Prostate gland (tissue), 2 donors: Measurements from ENCODE around the gene SCUBE1.

Source experiments
- CTCF ChIP-seq, 4 experiments: fragments of 200-600 bp in 2 of 4; fragments of 450-650 bp in 2 of 4; sonication (generic) in 2 of 4; IDR thresholded peaks; 1 replicate in 3 of 4; 2 replicates in 1 of 4; pipeline ENCODE4 v1.5.1; 2016 to 2019; ENCODE audit warnings: antibody characterized with exemption in 4 of 4, mild to moderate bottlenecking in 2 of 4, moderate library complexity in 2 of 4
- POLR2A ChIP-seq: fragments of 450-650 bp; IDR thresholded peaks from one replicate; pipeline ENCODE4 v1.6.1; 2016; ENCODE audit warnings: antibody characterized with exemption, mild to moderate bottlenecking
- POLR2AphosphoS5 ChIP-seq: sonication (generic); formaldehyde crosslinking; IDR thresholded peaks from one replicate; pipeline ENCODE4 v1.6.1; 2017; ENCODE audit warnings: antibody characterized with exemption

- TF ChIP-seq CTCF (IDR thresholded peaks at IDR 0.05) (no peak), POLR2A (no peak), POLR2AphosphoS5 (no peak)
These were observed 160.4 kb downstream of the SCUBE1 start for GRCh38 chr22:43182726-43183125.
